Adrenal gland (tissue), 12 donors: ENCODE results near the gene SH2B3. TPM values are rescaled to one million over a fixed set of nuclear protein-coding genes. Genes with fewer than 3 reads are reported as not detected.

ENCODE experiments used
- DNase-seq, 7 donors: peaks; one replicate each; pipeline ENCODE4 v3.0.0-alpha.2; 2019 to 2020
- H3K27ac ChIP-seq, 5 donors: fragments of 200-600 bp; sonication (generic) in 4 of 5; 1 replicate in 3 of 5; 2 replicates in 2 of 5; pipeline versions ENCODE4 v1.5.1 to v1.8.0; 2016 to 2020; ENCODE audit warnings: mild to moderate bottlenecking in 1 of 5
- H3K27me3 ChIP-seq: fragments of 200-600 bp; 2 replicates; pipeline ENCODE4 v1.8.0; 2021
- H3K36me3 ChIP-seq, 2 donors: fragments of 200-600 bp; replicated peaks in 1 of 2; 1 replicate in 1 of 2; 2 replicates in 1 of 2; pipeline versions ENCODE4 v1.5.1 to v1.8.0; 2018 to 2022
- H3K4me1 ChIP-seq, 2 donors: fragments of 200-600 bp; replicated peaks in 1 of 2; 1 replicate in 1 of 2; 2 replicates in 1 of 2; pipeline versions ENCODE4 v1.5.1 to v1.8.0; 2018 to 2021
- H3K4me3 ChIP-seq, 4 donors: fragments of 200-600 bp; sonication (generic) in 3 of 4; one replicate each; pipeline ENCODE4 v1.5.1; 2016 to 2018
- H3K9me3 ChIP-seq, 3 donors: fragments of 200-600 bp; sonication (generic) in 1 of 3; replicated peaks in 1 of 3; 1 replicate in 2 of 3; 2 replicates in 1 of 3; pipeline versions ENCODE4 v1.5.1 to v1.8.0; 2016 to 2021
- POLR2A ChIP-seq, 2 donors: fragments of 450-650 bp; IDR thresholded peaks; one replicate each; pipeline ENCODE4 v1.6.1; 2017; ENCODE audit warnings: antibody characterized with exemption in 2 of 2, mild to moderate bottlenecking in 2 of 2, moderate library complexity in 1 of 2
- WGBS, 4 donors: extraction: QIAGEN DNeasy Blood & Tissue Kit in 2 of 4; methylation state at CpG; one replicate each; pipeline versions ENCODE4 v1.1.5 to v1.1.7; 2013 to 2017; 5-methylcytosine and 5-hydroxymethylcytosine counted together
- intact Hi-C, 2 donors: fragments of 100-400 bp; cut with DNase I; formaldehyde crosslinking; loops; one replicate each; pipeline versions ENCODE4 v1.14.1 to v1.15.0; 2022 to 2023
- polyA plus RNA-seq, 3 donors: library from polyadenylated mRNA; stranded (reverse); fragments of 200-250 nt in 2 of 3; fragments of 350-450 nt in 1 of 3; fragmentation: Illumina TruSeq in 1 of 3; extraction: RNeasy Lipid Tissue Mini Kit (QIAGEN cat#74804) in 1 of 3; gene quantifications; one replicate each; pipeline ENCODE4 v1.2.3, GENCODE V29; 2013 to 2014
- total RNA-seq, 9 donors: library from RNA; depleted of rRNA in 4 of 9; stranded (reverse); fragments of >200 nt in 4 of 9; fragments of 120-200 nt in 1 of 9; fragmentation: NEBNext Ultra II Directional in 1 of 9; extraction: Animal tissue kit (Norgen Biotek cat#: 25700) in 1 of 9; gene quantifications; one replicate each; pipeline versions ENCODE4 v1.1.0 to v1.2.4, GENCODE V29; 2013 to 2023
- TF ChIP-seq, protein P1 (sequence below), 6 experiments: fragments of 450-650 bp in 4 of 6; fragments of 200-600 bp in 2 of 6; sonication (generic) in 1 of 6; IDR thresholded peaks; 1 replicate in 5 of 6; 2 replicates in 1 of 6; pipeline versions ENCODE4 v1.5.1 to v1.8.0; 2016 to 2021; ENCODE audit warnings: antibody characterized with exemption in 6 of 6, mild to moderate bottlenecking in 2 of 6, moderate library complexity in 1 of 6
- donor health status: healthy with polysubstance abuse.
- donor health status: Bipolar disorder and iron deficiency.
- donor health status: DM: yes; HTN: yes; CAD: no.
- donor health status: DM: no; HTN: no; CAD: no.
- donor health status: DM: no; HTN: no; CAD: no.
- donor health status: DM: yes; HTN: yes; CAD: no.

The SH2B3 gene
- total and polyA plus RNA-seq, 12 donors: 5.8 to 70.3 (median 28.5) TPM

GRCh38 chr12:111440631-111441030 is 34.9 kb downstream of the SH2B3 start:
- peak in 1 of 7 donors; percentile 11 for DNase-seq
- H3K4me3 ChIP-seq: no peak overlapping the region
- H3K27me3 ChIP-seq: no peaks in the 10 kb centered on the region
- no peaks in the 10 kb centered on the region for H3K9me3 ChIP-seq
- 69 to 94% (median 85%) methylated on average over 3 of the region's 3 CpGs for whole genome bisulfite sequencing, 4 donors
- no peak for TF ChIP-seq POLR2A (IDR thresholded peaks at IDR 0.05)
- TF ChIP-seq, protein P1, sequence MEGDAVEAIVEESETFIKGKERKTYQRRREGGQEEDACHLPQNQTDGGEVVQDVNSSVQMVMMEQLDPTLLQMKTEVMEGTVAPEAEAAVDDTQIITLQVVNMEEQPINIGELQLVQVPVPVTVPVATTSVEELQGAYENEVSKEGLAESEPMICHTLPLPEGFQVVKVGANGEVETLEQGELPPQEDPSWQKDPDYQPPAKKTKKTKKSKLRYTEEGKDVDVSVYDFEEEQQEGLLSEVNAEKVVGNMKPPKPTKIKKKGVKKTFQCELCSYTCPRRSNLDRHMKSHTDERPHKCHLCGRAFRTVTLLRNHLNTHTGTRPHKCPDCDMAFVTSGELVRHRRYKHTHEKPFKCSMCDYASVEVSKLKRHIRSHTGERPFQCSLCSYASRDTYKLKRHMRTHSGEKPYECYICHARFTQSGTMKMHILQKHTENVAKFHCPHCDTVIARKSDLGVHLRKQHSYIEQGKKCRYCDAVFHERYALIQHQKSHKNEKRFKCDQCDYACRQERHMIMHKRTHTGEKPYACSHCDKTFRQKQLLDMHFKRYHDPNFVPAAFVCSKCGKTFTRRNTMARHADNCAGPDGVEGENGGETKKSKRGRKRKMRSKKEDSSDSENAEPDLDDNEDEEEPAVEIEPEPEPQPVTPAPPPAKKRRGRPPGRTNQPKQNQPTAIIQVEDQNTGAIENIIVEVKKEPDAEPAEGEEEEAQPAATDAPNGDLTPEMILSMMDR (IDR thresholded peaks at IDR 0.05): no peak
- peaks cover 21 to 74% of the 10 kb centered on the region in 2 donors for H3K4me1 ChIP-seq
- H3K27ac ChIP-seq: peak overlapping the region in 2 of 5 donors; percentile 60 to 84
- intact Hi-C loops: no loop called here
- H3K36me3 ChIP-seq: peaks cover 0 to 14% of the 10 kb centered on the region in 2 donors

DNA sequence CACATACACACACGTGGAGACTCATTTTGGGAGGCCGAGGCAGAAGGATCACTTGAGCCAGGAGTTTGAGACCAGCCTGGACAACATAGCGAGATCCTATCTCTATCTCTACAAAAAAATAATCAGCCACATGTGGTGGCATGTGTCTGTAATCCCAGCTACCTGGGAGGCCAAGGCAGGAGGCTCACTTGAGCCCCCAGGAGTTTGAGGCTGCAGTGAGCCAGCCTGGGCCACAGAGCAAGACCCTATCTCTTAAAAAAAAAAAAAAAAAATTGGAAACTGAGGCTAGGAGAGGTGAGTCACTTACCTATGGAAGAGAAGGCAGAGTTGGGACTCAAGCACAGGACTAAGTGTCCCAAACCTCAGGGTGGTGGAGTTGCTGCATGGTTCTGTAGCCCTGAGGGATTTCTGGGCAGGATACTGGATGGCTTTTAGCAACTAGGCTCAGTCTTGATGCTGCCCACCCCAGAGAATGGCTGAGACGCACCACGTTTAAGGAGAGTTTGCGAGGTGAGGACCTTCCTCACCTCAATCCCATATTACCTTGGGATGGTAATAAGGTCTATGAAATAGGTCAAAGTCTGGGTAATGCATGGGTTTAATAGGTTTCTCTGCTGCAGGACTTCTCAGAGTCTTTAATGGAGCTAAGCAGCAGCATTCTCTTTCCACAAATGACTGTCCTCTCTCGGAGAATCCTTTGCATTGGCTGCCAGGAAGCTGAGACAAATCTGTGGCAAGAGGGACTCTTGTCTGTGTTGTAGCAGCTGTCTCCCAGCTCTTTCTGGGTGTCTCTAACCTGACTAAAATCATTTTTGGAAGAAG is 35.6 kb downstream of the SH2B3 start:
- peak overlapping the region in 2 of 5 donors; percentile 60 to 84 for H3K27ac ChIP-seq
- H3K9me3 ChIP-seq: no peaks in the 10 kb centered on the region
- TF ChIP-seq, protein P1 (IDR thresholded peaks at IDR 0.05): no peak
- no peak for TF ChIP-seq POLR2A (IDR thresholded peaks at IDR 0.05)
- H3K36me3 ChIP-seq: peaks cover 0 to 14% of the 10 kb centered on the region in 2 donors
- intact Hi-C loops: no loop called here
- no peaks in the 10 kb centered on the region for H3K27me3 ChIP-seq
- DNase-seq: peak in 2 of 7 donors; percentile 5
- no peak overlapping the region for H3K4me3 ChIP-seq
- peaks cover 23 to 74% of the 10 kb centered on the region in 2 donors for H3K4me1 ChIP-seq
- WGBS, 4 donors: 81 to 87% (median 85%) methylated on average over 6 to 7 of the region's 7 CpGs

- H3K9me3 ChIP-seq: no peaks in the 10 kb centered on the region
- TF ChIP-seq, protein P1 (IDR thresholded peaks at IDR 0.05): no peak
- no peak for TF ChIP-seq POLR2A (IDR thresholded peaks at IDR 0.05)
- intact Hi-C loops: no loop called here
- H3K4me1 ChIP-seq: peaks cover 26 to 76% of the 10 kb centered on the region in 2 donors
- DNase-seq: peak in 5 of 7 donors; percentile 12 to 50 (median 15)
- no peaks in the 10 kb centered on the region for H3K27me3 ChIP-seq
- no peak overlapping the region for H3K4me3 ChIP-seq
- WGBS, 4 donors: 78 to 86% (median 80%) methylated on average over 6 to 10 of the region's 10 CpGs
- H3K36me3 ChIP-seq: peaks cover 0 to 26% of the 10 kb centered on the region in 2 donors
- peak overlapping the region in 2 of 5 donors; percentile 69 to 75 for H3K27ac ChIP-seq
These were observed 36.8 kb downstream of the SH2B3 start for GRCh38 chr12:111442301-111443045.

DNA sequence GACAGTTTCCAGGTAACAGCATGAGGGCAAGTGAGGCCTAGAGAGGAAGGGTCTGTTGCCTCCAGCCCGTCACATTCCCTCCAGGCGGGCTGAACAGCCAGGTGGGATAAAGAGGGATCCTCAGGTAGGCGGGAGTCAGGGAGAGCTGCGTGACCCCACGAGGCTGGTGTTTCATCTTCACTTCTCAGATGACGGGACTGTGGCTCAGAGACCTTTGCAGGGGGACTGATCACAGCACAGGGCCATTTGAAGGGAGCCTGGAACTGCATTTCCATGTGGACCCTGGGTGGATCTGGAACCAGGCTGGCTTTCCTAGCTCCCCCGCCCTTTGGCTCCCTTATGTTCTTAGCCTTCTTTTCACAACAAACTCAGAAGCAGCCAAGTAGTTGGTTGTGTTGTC is 37.4 kb downstream of the SH2B3 start:
- Histone ChIP-seq H3K27ac (peak overlapping the region in 2 of 5 donors; percentile 69 to 75), H3K27me3 (no peaks in the 10 kb centered on the region), H3K9me3 (no peaks in the 10 kb centered on the region), H3K4me3 (no peak overlapping the region), H3K36me3 (peaks cover 0 to 32% of the 10 kb centered on the region in 2 donors), H3K4me1 (peaks cover 24 to 79% of the 10 kb centered on the region in 2 donors)
- TF ChIP-seq, protein P1 (IDR thresholded peaks at IDR 0.05): no peak
- no peak for TF ChIP-seq POLR2A (IDR thresholded peaks at IDR 0.05)
- peak in 6 of 7 donors; percentile 6 to 45 (median 14) for DNase-seq
- intact Hi-C loops: no loop called here
- 91 to 94% (median 92%) methylated on average over 7 of the region's 7 CpGs for WGBS, 4 donors
